ENCODE results near the gene CHST7.

DNA sequence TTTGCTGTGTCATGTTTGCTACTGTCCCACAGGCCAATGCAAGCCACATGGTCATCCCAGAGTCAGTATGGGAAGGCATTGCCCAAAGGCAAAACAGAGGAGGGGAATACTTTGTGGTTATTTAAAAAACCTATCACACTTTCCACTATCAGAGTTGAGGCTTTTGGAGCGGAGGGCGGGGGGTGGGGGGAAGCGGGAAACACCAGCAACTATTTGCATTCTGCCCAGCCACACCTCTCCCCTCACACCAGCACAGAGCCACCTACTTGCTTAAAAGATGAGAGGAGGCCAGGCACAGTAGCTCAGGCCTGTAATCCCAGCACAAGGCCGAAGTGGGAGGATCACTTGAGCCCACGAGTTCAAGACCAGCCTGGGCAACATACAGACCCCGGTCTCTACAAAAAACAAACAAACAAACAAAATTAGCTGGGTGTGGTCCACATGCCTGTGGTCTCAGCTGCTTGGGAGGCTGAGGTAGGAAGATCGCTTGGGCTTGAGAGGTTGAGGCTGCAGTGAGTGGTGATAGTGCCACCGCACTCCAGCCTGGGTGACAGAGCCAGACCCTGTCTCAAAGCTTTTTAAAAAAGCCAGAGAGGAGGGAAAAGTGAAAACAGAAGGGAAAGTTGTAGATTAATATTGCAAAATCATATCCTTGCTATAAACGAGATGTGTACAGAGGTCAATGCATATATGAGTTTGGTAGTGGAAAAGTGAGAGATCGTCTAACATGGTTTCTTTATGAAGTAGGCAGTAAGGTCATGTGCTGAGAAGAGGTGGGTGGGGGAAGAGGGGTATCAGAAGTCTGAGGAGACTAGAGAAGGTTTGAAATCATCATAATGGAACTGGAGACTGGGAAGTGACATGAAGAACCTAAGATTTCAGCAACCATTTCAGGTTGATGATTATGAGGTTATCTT is 1.9 kb upstream of the CHST7 start:
- TF ChIP-seq, protein P1, sequence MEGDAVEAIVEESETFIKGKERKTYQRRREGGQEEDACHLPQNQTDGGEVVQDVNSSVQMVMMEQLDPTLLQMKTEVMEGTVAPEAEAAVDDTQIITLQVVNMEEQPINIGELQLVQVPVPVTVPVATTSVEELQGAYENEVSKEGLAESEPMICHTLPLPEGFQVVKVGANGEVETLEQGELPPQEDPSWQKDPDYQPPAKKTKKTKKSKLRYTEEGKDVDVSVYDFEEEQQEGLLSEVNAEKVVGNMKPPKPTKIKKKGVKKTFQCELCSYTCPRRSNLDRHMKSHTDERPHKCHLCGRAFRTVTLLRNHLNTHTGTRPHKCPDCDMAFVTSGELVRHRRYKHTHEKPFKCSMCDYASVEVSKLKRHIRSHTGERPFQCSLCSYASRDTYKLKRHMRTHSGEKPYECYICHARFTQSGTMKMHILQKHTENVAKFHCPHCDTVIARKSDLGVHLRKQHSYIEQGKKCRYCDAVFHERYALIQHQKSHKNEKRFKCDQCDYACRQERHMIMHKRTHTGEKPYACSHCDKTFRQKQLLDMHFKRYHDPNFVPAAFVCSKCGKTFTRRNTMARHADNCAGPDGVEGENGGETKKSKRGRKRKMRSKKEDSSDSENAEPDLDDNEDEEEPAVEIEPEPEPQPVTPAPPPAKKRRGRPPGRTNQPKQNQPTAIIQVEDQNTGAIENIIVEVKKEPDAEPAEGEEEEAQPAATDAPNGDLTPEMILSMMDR (IDR thresholded peaks at IDR 0.05), result no peak
- TF ChIP-seq EZH2 (IDR thresholded peaks at IDR 0.05) (no peak), EZH2phosphoT487 (IDR thresholded peaks at IDR 0.05) (no peak)
